Transverse colon (tissue), 4 donors: ENCODE results near the gene E2F7. TPM values are rescaled to one million over a fixed set of nuclear protein-coding genes. Genes with fewer than 3 reads are reported as not detected.

Experiments
- DNase-seq: peaks from one replicate; pipeline ENCODE4 v3.0.0-alpha.2; 2019
- H3K27ac ChIP-seq, 4 donors: fragments of 200-600 bp; sonication (generic); 2 replicates each; pipeline ENCODE4 v1.5.1; 2016 to 2018; ENCODE audit warnings: inconsistent platforms in 4 of 4
- H3K27me3 ChIP-seq: fragments of 200-600 bp; sonication (generic); 2 replicates; pipeline ENCODE4 v1.5.1; 2017; ENCODE audit warnings: inconsistent platforms
- H3K36me3 ChIP-seq, 4 donors: fragments of 200-600 bp; sonication (generic); 2 replicates each; pipeline ENCODE4 v1.5.1; 2017 to 2019; ENCODE audit warnings: inconsistent platforms in 4 of 4
- H3K4me1 ChIP-seq, 4 donors: fragments of 200-600 bp; sonication (generic); 2 replicates each; pipeline ENCODE4 v1.5.1; 2017 to 2020; ENCODE audit warnings: inconsistent platforms in 4 of 4
- H3K4me3 ChIP-seq, 4 donors: fragments of 200-600 bp; sonication (generic); 1 replicate in 1 of 4; 2 replicates in 3 of 4; pipeline versions ENCODE4 v1.5.1 to v1.6.1; 2017 to 2019; ENCODE audit warnings: inconsistent platforms in 4 of 4
- H3K9me3 ChIP-seq, 2 donors: fragments of 200-600 bp; sonication (generic); 2 replicates each; pipeline ENCODE4 v1.5.1; 2017 to 2019; ENCODE audit warnings: inconsistent platforms in 2 of 2
- EP300 ChIP-seq: sonication (generic); formaldehyde crosslinking; IDR thresholded peaks from one replicate; pipeline ENCODE4 v1.6.1; 2017; ENCODE audit warnings: antibody characterized with exemption, low read depth
- POLR2A ChIP-seq: fragments of 450-650 bp; IDR thresholded peaks from one replicate; pipeline ENCODE4 v1.6.1; 2016; ENCODE audit warnings: antibody characterized with exemption, mild to moderate bottlenecking, moderate library complexity
- POLR2AphosphoS5 ChIP-seq, 3 donors: sonication (generic); formaldehyde crosslinking; IDR thresholded peaks; one replicate each; pipeline ENCODE4 v1.6.1; 2016; ENCODE audit warnings: antibody characterized with exemption in 3 of 3
- WGBS, 2 donors: methylation state at CpG; one replicate each; pipeline ENCODE4 v1.1.5; 2018; ENCODE audit warnings: low coverage in 1 of 2; 5-methylcytosine and 5-hydroxymethylcytosine counted together
- in situ Hi-C, 4 donors: fragments of 200-750 bp; cut with MboI; loops; one replicate each; pipeline versions ENCODE4 v1.15.0 to v1.15.1; 2017; ENCODE audit warnings: low sequenced_read_pairs in 3 of 4, low pct_ligation_motif_present in 1 of 4, low pct_unique_long_range_greater_than_20kb in 1 of 4
- intact Hi-C: fragments of 100-400 bp; cut with DNase I; formaldehyde crosslinking; loops from one replicate; pipeline ENCODE4 v1.15.1; 2023; ENCODE audit warnings: low total_unique reads
- total RNA-seq, 4 donors: library from RNA; depleted of rRNA; stranded (reverse); fragments of >200 nt; gene quantifications; one replicate each; pipeline ENCODE4 v1.1.0, GENCODE V29; 2016
- TF ChIP-seq, protein P1 (sequence below), 5 experiments: fragments of 200-600 bp in 3 of 5; fragments of 450-650 bp in 2 of 5; sonication (generic) in 3 of 5; IDR thresholded peaks; 1 replicate in 2 of 5; 2 replicates in 3 of 5; pipeline ENCODE4 v1.5.1; 2016 to 2017; ENCODE audit warnings: antibody characterized with exemption in 5 of 5, inconsistent platforms in 3 of 5, mild to moderate bottlenecking in 2 of 5, moderate library complexity in 1 of 5

Gene E2F7
- total RNA-seq, 4 donors from 2014 or later: 0.20 to 0.79 (median 0.41) TPM; not detected in 1

DNA sequence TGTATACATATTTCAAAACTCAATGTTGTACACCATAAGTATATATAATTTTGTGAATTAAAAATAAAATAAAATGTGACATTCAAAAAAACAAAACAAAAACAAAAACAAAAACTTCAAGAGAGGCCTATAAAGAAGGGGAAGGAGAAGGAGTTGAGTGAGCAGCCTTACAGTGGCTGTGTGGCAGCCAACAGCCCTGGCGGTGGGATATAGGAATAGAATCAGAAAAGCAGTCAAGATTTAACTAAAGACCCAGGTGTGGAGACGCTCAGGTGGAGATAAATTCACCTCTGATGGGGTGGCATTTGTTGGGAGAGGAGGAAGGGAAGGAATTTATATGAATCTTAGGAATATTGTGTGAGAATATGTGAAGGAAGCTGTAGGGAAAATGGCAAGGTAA is 41.8 kb upstream of the E2F7 start:
- TF ChIP-seq POLR2AphosphoS5 (IDR thresholded peaks at IDR 0.05): no peak
- TF ChIP-seq, protein P1, sequence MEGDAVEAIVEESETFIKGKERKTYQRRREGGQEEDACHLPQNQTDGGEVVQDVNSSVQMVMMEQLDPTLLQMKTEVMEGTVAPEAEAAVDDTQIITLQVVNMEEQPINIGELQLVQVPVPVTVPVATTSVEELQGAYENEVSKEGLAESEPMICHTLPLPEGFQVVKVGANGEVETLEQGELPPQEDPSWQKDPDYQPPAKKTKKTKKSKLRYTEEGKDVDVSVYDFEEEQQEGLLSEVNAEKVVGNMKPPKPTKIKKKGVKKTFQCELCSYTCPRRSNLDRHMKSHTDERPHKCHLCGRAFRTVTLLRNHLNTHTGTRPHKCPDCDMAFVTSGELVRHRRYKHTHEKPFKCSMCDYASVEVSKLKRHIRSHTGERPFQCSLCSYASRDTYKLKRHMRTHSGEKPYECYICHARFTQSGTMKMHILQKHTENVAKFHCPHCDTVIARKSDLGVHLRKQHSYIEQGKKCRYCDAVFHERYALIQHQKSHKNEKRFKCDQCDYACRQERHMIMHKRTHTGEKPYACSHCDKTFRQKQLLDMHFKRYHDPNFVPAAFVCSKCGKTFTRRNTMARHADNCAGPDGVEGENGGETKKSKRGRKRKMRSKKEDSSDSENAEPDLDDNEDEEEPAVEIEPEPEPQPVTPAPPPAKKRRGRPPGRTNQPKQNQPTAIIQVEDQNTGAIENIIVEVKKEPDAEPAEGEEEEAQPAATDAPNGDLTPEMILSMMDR (IDR thresholded peaks at IDR 0.05): no peak
- no peak for TF ChIP-seq EP300
- no peak for TF ChIP-seq POLR2A
- in situ Hi-C loops (no loop called here), intact Hi-C loops (no loop called here)
- 72 to 77% methylated on average over 2 of the region's 2 CpGs for WGBS, 2 donors
- H3K9me3 ChIP-seq: no peaks in the 10 kb centered on the region
- no peaks in the 10 kb centered on the region for H3K4me1 ChIP-seq
- H3K4me3 ChIP-seq: no peak overlapping the region
- no peaks in the 10 kb centered on the region for H3K27me3 ChIP-seq
- no peak overlapping the region for H3K27ac ChIP-seq
- DNase-seq: no peak
- H3K36me3 ChIP-seq: no peaks in the 10 kb centered on the region

DNA sequence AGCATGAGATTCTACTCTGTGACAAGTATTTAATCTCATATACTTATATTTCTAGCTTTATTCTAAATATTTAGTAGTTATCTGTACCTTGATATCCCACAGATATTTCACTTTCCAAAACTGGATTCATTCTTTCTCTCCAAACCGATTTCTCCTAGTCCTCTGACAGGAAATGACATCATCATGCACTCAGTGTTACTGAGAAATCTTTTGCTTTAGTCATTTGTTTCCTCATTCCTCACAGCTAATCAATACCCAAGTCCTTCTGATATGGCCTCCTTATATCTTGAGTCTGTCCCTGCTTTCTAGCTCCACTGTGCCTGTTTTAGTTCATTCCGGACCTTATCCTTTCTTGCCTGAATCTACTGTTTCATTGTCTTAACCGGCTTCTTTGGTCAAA is 39.4 kb upstream of the E2F7 start:
- intact Hi-C loops: no loop called here
- no peaks in the 10 kb centered on the region for H3K4me1 ChIP-seq
- H3K27ac ChIP-seq: no peak overlapping the region
- TF ChIP-seq POLR2AphosphoS5 (IDR thresholded peaks at IDR 0.05): no peak
- TF ChIP-seq EP300: no peak
- TF ChIP-seq POLR2A: no peak
- TF ChIP-seq, protein P1 (IDR thresholded peaks at IDR 0.05): no peak
- no peaks in the 10 kb centered on the region for H3K36me3 ChIP-seq
- DNase-seq: no peak
- no peaks in the 10 kb centered on the region for H3K27me3 ChIP-seq
- in situ Hi-C loops: no loop called here
- H3K4me3 ChIP-seq: no peak overlapping the region
- WGBS, 2 donors: 71 to 75% methylated on average over 3 of the region's 3 CpGs
- no peaks in the 10 kb centered on the region for H3K9me3 ChIP-seq

GRCh38 chr12:77104286-77104685 is 38.9 kb upstream of the E2F7 start:
- no peaks in the 10 kb centered on the region for H3K4me1 ChIP-seq
- H3K27me3 ChIP-seq: no peaks in the 10 kb centered on the region
- DNase-seq: no peak
- TF ChIP-seq, protein P1 (IDR thresholded peaks at IDR 0.05): no peak
- no peak overlapping the region for H3K27ac ChIP-seq
- H3K4me3 ChIP-seq: no peak overlapping the region
- in situ Hi-C loops (no loop called here), intact Hi-C loops (no loop called here)
- WGBS, 2 donors: 56 to 74% methylated on average over 1 of the region's 1 CpG
- H3K36me3 ChIP-seq: no peaks in the 10 kb centered on the region
- H3K9me3 ChIP-seq: no peaks in the 10 kb centered on the region

DNA sequence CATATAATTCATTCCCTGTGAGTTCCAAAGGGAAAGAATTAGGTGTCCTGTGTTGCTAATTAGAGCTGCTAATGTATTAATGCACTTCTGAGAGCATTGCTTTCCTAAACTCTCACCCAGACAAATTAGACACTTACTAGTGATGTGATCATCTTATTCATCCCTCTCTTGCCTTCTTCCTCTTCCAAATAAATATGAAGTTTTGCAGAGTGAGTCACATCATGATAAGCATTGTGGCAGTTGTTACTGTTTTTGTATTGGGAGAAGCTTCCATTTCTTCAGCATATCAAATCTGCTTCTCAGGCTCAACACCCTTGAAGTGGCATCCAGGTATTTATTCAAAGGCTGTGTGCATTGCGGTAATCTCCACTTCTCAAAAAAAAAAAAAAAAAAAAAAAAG is 37.3 kb upstream of the E2F7 start:
- TF ChIP-seq EP300: no peak
- TF ChIP-seq, protein P1 (IDR thresholded peaks at IDR 0.05): no peak
- TF ChIP-seq POLR2A: no peak
- no peak for TF ChIP-seq POLR2AphosphoS5 (IDR thresholded peaks at IDR 0.05)
- intact Hi-C loops: no loop called here
- Histone ChIP-seq H3K27me3 (no peaks in the 10 kb centered on the region), H3K9me3 (no peaks in the 10 kb centered on the region), H3K4me3 (no peak overlapping the region), H3K36me3 (no peaks in the 10 kb centered on the region), H3K4me1 (no peaks in the 10 kb centered on the region), H3K27ac (no peak overlapping the region)
- in situ Hi-C loops: no loop called here
- no peak for DNase-seq
- WGBS, 2 donors: 91% methylated on average over 1 of the region's 1 CpG; no CpG with 5 or more reads in 1 of the 2 donors
